LoVo (cell line): Measurements from ENCODE around the gene SZT2.

Source experiments
- DNase-seq: peaks from one replicate; pipeline ENCODE4 v3.0.0-alpha.2; 2016; ENCODE audit warnings: low spot score

The SZT2 gene

GRCh38 chr1:43423672-43424550 is 34.2 kb downstream of the SZT2 start:
- peak; percentile 40 for DNase-seq

- no peak for DNase-seq
Measured at GRCh38 chr1:43425045-43425444, 35.3 kb downstream of the SZT2 start.

- no peak for DNase-seq
Measured at GRCh38 chr1:43426221-43426620, 36.5 kb downstream of the SZT2 start.

- DNase-seq: no peak
Measured at GRCh38 chr1:43427524-43427923, 37.8 kb downstream of the SZT2 start.

GRCh38 chr1:43427941-43428340 is 38.2 kb downstream of the SZT2 start:
- no peak for DNase-seq

GRCh38 chr1:43430831-43431230 is 41.1 kb downstream of the SZT2 start:
- DNase-seq: no peak

- no peak for DNase-seq
Measured at GRCh38 chr1:43431676-43432075, 42.0 kb downstream of the SZT2 start.

GRCh38 chr1:43432171-43432860 is 42.6 kb downstream of the SZT2 start:
- no peak for DNase-seq

- DNase-seq: no peak
Measured at GRCh38 chr1:43432907-43433306, 43.2 kb downstream of the SZT2 start.

GRCh38 chr1:43434256-43434655 is 44.6 kb downstream of the SZT2 start:
- no peak for DNase-seq

- DNase-seq: no peak
Measured at GRCh38 chr1:43435146-43436145, 45.7 kb downstream of the SZT2 start.

- no peak for DNase-seq
Measured at GRCh38 chr1:43436371-43436770, 46.7 kb downstream of the SZT2 start.

- DNase-seq: no peak
Measured at GRCh38 chr1:43437031-43437973, 47.6 kb downstream of the SZT2 start.

GRCh38 chr1:43438006-43438405 is 48.3 kb downstream of the SZT2 start:
- no peak for DNase-seq

GRCh38 chr1:43438576-43438952 is 48.9 kb downstream of the SZT2 start:
- DNase-seq: no peak

- no peak for DNase-seq
Measured at GRCh38 chr1:43438953-43439581, 49.4 kb downstream of the SZT2 start.

GRCh38 chr1:43439781-43440180 is 50.1 kb downstream of the SZT2 start:
- DNase-seq: no peak

GRCh38 chr1:43440358-43440757 is 50.7 kb downstream of the SZT2 start:
- no peak for DNase-seq

GRCh38 chr1:43441166-43441893 is 51.6 kb downstream of the SZT2 start:
- DNase-seq: no peak
